Measurements from ENCODE around the gene MYCL. TPM values are rescaled to one million over a fixed set of nuclear protein-coding genes. Genes with fewer than 3 reads are reported as not detected.

The MYCL gene
- total and polyA plus RNA-seq, 2 of the 13 experiments (the other 11 are each of a cell fraction or from before 2014, with no cell fraction given): 0.31 to 1.7 TPM

GRCh38 chr1:39900662-39901463 is 854 bp downstream of the MYCL start (continued):
- 0 out of 2 replicates have a peak, but pooled peaks have one; percentile 31 for TF ChIP-seq STAT6 (CRISPR knock-in tag; IDR thresholded peaks at IDR 0.05; ENCODE audit: borderline replicate concordance)
- TF ChIP-seq ZNF343 (CRISPR knock-in tag; IDR thresholded peaks at IDR 0.05): no peak
- TF ChIP-seq MTA3 (CRISPR knock-in tag; IDR thresholded peaks at IDR 0.05): no peak
- no peak for TF ChIP-seq ZNF382 (CRISPR knock-in tag; IDR thresholded peaks at IDR 0.05; ENCODE audit: borderline replicate concordance)
- peak; percentile 71; the same call in 1 of the 2 replicates for TF ChIP-seq UBTF (CRISPR knock-in tag; IDR thresholded peaks at IDR 0.05)
- no peak for TF ChIP-seq ZNF609 (CRISPR knock-in tag; IDR thresholded peaks at IDR 0.05; ENCODE audit: borderline replicate concordance)
- 0 out of 2 replicates have a peak, but pooled peaks have one; percentile 7 for TF ChIP-seq ZSCAN29 (CRISPR knock-in tag; conservative IDR thresholded peaks at IDR 0.05)
- TF ChIP-seq HMGA1 (CRISPR knock-in tag; conservative IDR thresholded peaks at IDR 0.05): no peak
- TF ChIP-seq NR2F6 (IDR thresholded peaks at IDR 0.05): no peak
- TF ChIP-seq NR2F6 (CRISPR knock-in tag; IDR thresholded peaks at IDR 0.05): no peak
- no peak for TF ChIP-seq TARDBP (CRISPR knock-in tag; IDR thresholded peaks at IDR 0.05)
- no peak for TF ChIP-seq CC2D1A (CRISPR knock-in tag; IDR thresholded peaks at IDR 0.05)
- no peak for TF ChIP-seq ZNF589 (CRISPR knock-in tag; conservative IDR thresholded peaks at IDR 0.05)
- TF ChIP-seq THAP7 (CRISPR knock-in tag; IDR thresholded peaks at IDR 0.05): no peak
- TF ChIP-seq TRAFD1 (CRISPR knock-in tag; IDR thresholded peaks at IDR 0.05; ENCODE audit: borderline replicate concordance): no peak
- no peak for TF ChIP-seq HMG20A (CRISPR knock-in tag; IDR thresholded peaks at IDR 0.05; ENCODE audit: borderline replicate concordance)
- TF ChIP-seq PRPF4 (IDR thresholded peaks at IDR 0.05; ENCODE audit: low read depth, low read length, poor library complexity, severe bottlenecking): no peak
